ENCODE measurements around the gene TMEM119. TPM values are rescaled to one million over a fixed set of nuclear protein-coding genes. Genes with fewer than 3 reads are reported as not detected.
"Not testable (repeated sequence)": the region's sequence is repeated elsewhere in the genome, so short reads cannot be mapped to it uniquely, and the experiment has no call there.

Gene TMEM119
- total RNA-seq, 2 experiments from 2014 or later: not detected

- CTCF ChIA-PET: no interaction called here
Observed at GRCh38 chr12:108595711-108596647, 1.9 kb downstream of the TMEM119 start.

GRCh38 chr12:108594960-108595710 is 2.7 kb downstream of the TMEM119 start:
- POLR2A ChIA-PET: no interaction called here

More at GRCh38 chr12:108595711-108596647, 1.9 kb downstream of the TMEM119 start:
- POLR2A ChIA-PET: no interaction called here

GRCh38 chr12:108594323-108594903 is 3.5 kb downstream of the TMEM119 start:
- ChIA-PET POLR2A (no interaction called here), CTCF (interaction anchor here (1.1 kb wide), 1 partner anchor 24 kb away, joined by 3 read pairs; no protein-coding TSS in a partner anchor)

More at GRCh38 chr12:108594960-108595710, 2.7 kb downstream of the TMEM119 start:
- CTCF ChIA-PET: interaction anchor here (0.6 kb wide), 1 partner anchor 288 kb away, joined by 3 read pairs; no protein-coding TSS in a partner anchor

- POLR2A ChIA-PET: no interaction called here
- CTCF ChIA-PET: no interaction called here
Observed at GRCh38 chr12:108592033-108592909, 5.6 kb downstream of the TMEM119 start.

- POLR2A ChIA-PET: no interaction called here
- CTCF ChIA-PET: no interaction called here
Observed at GRCh38 chr12:108591267-108591980, 6.5 kb downstream of the TMEM119 start.

GRCh38 chr12:108590463-108590862 is 7.4 kb downstream of the TMEM119 start:
- CTCF ChIA-PET, POLR2A ChIA-PET: not testable (repeated sequence)

GRCh38 chr12:108589840-108590229 is 8.0 kb downstream of the TMEM119 start:
- CTCF ChIA-PET: no interaction called here
- POLR2A ChIA-PET: no interaction called here

- POLR2A ChIA-PET: no interaction called here
- CTCF ChIA-PET: no interaction called here
Observed at GRCh38 chr12:108589028-108589839, 8.7 kb downstream of the TMEM119 start.

GRCh38 chr12:108587826-108588225 is 10.1 kb downstream of the TMEM119 start:
- CTCF ChIA-PET: no interaction called here
- POLR2A ChIA-PET: no interaction called here

GRCh38 chr12:108586306-108586705 is 11.6 kb downstream of the TMEM119 start:
- POLR2A ChIA-PET: no interaction called here
- CTCF ChIA-PET: no interaction called here

- ChIA-PET POLR2A (no interaction called here), CTCF (no interaction called here)
Observed at GRCh38 chr12:108585864-108586263, 12.0 kb downstream of the TMEM119 start.

GRCh38 chr12:108584456-108585065 is 13.3 kb downstream of the TMEM119 start:
- ChIA-PET POLR2A (interaction anchor here (0.6 kb wide), 1 partner anchor 48 kb away, joined by 4 read pairs; no protein-coding TSS in a partner anchor), CTCF (no interaction called here)

- ChIA-PET POLR2A (interaction anchor here (0.6 kb wide), 1 partner anchor 49 kb away, joined by 4 read pairs; no protein-coding TSS in a partner anchor), CTCF (no interaction called here)
Observed at GRCh38 chr12:108583991-108584390, 13.9 kb downstream of the TMEM119 start.

GRCh38 chr12:108582978-108583770 is 14.7 kb downstream of the TMEM119 start:
- ChIA-PET POLR2A (no interaction called here), CTCF (no interaction called here)

- ChIA-PET POLR2A (no interaction called here), CTCF (no interaction called here)
Observed at GRCh38 chr12:108582509-108582908, 15.4 kb downstream of the TMEM119 start.

GRCh38 chr12:108581311-108582227 is 16.3 kb downstream of the TMEM119 start:
- ChIA-PET CTCF (no interaction called here), POLR2A (no interaction called here)

Data from activated CD8-positive, alpha-beta memory T cell treated with anti-CD3 and anti-CD28 coated beads for 36 hours (primary cell).